ENCODE data around the gene CLRN2.
A peak's percentile ranks its signal among the peaks of the same experiment; 100 is the strongest.
"Not testable (repeated sequence)": the region's sequence is repeated elsewhere in the genome, so short reads cannot be mapped to it uniquely, and the experiment has no call there.

Gene CLRN2

DNA sequence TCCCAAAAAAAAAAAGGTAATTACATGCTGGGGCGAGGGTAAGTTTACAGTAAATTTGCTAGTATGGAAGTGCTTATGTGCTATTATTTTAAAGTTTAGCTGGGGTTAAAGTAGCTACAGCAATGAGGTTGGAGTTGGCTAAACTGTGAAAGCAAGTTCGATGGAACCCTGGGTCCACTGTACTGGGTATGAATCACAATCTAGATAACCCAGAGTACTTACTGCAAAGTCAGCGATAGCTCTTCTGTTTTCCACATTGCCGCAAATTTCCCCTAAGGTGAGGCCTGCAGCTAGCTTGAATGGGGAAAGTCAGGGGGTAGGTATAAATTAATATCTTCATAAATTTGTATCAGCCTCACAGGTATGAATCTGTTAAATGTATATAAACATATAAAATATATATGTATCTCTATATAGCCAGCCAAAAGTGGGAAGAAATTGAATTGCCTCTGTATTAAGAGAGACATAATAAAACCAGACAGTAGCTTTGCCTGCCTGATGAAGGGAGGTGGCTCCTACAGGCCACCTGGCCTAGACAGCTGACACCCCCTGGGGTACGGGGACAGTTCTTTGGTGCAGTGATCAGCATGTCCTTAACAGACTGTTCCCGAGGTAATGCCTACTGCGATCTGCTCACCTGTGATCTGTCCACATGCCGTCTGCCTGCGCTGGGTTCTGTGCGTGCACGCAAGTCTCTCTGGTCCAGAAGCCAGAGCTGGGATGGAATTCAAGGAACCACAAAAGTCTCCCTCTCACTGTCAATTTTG lies 30.6 kb downstream of the CLRN2 start:
- no peak for DNase-seq (ENCODE audit: low read depth)

DNA sequence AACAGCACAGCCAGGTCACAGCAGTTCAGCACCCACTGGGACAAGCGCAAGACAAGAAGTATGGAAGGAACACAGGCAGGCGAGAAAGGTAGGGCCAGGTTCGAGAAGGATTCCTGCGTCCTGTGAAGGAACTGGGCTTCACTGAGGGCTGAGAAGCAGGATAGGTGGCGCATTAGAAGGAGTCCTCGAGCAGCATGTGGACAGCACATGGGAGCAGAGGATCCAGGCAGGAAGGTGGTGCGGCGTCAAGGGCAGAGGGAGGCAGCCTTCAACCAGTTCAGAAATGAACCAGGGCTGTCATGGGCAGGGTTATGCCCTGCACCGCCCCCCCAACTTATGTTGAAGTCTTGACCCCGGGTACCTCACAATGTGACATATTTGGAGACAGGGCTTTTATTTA lies 31.3 kb downstream of the CLRN2 start:
- DNase-seq (ENCODE audit: low read depth): no peak

DNA sequence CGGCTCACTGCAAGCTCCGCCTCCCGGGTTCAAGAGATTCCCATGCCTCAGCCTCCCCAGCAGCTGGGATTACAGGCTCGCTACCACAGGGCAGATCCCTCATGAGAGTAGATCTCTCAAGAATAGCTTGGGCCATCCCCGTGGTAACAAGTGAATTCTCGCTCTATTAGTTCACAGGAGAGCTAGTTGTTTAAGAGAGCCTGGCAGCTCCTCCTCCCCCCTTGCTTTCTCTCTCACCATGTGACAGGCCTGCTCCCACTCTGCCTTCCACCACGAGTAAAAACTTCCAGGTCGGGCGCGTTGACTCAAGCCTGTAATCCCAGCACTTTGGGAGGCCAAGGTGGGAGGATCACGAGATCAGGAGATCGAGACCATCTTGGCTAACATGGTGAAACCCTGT lies 31.7 kb downstream of the CLRN2 start:
- DNase-seq (ENCODE audit: low read depth): no peak

DNA sequence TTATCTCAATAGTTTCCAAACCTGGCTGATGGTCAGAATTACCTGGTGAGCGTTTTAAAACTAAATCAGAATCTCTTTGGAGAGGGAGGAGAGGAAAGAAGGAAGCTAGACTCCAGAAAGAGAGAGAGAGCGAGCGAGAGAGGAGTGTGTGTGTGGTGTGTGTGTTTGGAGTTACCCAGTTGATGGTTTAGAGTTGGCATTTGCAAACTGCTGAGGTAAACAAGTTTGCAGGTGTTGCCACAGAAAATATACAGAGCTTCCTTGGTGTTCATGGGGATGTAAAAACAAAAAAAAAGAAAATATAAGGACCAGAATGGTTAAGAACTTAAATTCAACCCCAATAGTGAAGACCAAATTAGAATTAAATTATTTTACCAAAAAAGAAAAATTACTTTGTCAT lies 35.6 kb downstream of the CLRN2 start:
- DNase-seq (ENCODE audit: low read depth): no peak

DNA sequence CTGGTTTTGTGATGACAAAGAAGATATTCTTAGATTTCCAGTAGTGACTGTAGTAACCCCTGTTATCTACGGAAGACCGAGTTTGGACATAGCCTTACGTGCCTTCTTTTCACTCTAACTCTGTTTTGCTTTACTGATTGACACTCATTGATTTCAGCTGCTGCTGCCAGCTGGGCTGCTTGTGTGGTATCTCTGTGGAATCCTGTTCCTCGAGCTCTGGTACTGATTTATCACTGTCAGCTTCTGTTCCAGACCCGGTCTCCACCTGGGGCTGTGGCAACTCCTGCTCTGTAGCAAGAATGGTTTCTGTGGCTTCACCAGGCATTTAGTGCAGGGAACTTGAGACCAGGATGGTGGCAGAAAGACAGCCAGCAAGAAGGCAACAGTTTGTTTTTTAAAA lies 37.5 kb downstream of the CLRN2 start:
- DNase-seq (ENCODE audit: low read depth): no peak

DNA sequence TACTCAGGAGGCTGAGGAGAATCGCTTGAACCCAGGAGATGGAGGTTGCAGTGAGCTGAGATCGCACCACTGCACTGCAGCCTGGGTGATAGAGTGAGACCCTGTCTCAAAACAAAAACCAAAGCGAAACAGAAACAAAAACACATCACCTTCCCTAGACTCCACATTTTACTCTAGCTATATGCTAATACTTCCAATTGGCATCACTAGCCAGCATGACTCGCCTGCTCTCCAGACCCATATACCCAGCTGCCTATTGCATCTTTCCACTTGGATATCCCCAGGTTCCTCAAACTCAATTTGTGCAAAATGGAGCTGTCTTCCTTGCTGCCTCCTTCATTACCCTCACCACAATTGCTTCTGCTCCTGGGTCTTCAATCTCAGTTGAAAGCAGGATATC lies 39.6 kb downstream of the CLRN2 start:
- DNase-seq (ENCODE audit: low read depth): no peak

DNA sequence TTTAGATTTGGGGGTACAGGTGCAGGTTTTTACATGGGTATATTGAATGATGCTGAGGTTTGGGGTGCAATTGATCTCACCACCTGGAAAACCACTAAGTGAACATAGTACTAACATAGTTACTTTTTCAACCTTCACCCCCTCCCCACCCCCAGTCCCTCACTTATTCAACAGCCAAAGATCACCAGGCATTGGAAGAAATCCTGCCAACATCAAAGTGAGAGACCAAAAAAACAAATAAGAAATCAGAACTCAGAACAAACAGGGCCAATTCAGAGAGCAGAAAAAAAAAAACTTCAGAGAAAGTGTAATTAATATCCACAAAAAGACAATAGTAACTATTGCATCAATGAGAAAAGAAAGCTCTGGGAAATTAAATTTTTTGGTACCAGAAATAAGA lies 41.5 kb downstream of the CLRN2 start:
- DNase-seq (ENCODE audit: low read depth): no peak

DNA sequence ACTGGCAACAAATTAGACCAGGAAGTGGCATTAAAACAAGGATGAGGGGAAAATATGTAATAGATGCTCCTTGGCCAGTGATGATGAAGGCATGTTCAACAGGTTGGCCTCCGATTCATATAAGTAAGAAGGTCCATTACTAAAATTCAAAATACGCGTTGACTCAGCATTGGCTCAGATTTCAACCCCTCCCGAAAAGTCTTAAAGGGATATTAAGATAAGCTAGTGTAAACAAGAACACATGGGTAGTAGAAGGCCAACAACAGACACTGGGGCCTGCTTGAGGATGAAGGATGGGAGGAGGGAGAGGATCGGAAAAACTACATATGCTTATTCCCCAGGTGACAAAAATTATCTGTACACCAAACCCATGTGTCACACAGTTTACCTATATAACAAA lies 42.9 kb downstream of the CLRN2 start:
- no peak for DNase-seq (ENCODE audit: low read depth)

DNA sequence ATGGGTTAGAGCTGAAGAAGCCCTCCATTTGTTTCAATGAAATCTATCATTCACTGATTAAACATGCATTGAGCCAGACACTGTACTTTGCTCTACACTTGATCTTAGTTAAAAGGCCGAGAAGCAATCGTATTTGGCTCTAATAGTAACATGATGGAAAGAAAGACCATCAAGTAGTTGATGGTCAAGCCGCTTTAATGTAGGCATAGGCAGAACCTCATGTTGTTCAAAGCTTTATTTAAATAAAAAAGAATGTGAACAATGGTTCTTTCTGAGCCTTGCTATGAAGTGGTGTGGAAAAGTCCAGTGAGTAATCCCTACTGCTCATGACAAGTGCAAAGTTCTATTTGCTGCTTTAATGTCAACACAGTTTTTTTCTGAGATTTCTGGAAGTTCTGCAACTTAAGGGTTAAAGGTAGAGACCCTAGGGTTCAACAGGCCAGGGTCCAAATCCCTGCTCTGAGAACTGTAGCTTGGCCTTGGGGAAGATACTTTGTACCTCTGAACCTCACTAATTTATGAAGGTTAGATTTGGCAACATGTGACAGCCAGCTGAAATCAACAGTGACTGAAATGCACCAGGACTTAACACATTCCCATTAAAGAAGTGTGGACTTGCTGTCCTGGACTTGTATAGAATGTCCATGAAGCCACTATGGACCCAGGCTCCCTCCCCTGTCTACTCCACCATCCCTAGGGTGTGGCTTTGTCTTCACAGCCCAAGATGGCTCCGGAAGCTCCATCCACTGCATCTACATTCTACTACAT lies 44.2 kb downstream of the CLRN2 start:
- no peak for DNase-seq (ENCODE audit: low read depth)

DNA sequence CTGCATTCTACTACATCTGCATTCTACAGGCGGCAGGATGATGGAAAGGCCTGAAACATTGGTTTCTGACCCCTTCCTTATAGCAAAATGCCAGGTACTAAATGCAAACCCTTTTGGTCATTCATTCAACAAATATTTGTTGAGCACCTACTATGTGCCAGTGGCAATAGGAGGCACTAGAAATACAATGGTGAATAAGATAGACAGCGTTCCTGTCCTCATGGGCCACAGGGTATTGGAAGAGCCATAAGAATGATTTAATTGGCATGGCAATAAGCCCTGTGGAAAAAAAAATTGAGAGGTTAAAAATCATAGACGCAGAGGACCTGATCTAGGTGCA lies 44.7 kb downstream of the CLRN2 start:
- no peak for DNase-seq (ENCODE audit: low read depth)

DNA sequence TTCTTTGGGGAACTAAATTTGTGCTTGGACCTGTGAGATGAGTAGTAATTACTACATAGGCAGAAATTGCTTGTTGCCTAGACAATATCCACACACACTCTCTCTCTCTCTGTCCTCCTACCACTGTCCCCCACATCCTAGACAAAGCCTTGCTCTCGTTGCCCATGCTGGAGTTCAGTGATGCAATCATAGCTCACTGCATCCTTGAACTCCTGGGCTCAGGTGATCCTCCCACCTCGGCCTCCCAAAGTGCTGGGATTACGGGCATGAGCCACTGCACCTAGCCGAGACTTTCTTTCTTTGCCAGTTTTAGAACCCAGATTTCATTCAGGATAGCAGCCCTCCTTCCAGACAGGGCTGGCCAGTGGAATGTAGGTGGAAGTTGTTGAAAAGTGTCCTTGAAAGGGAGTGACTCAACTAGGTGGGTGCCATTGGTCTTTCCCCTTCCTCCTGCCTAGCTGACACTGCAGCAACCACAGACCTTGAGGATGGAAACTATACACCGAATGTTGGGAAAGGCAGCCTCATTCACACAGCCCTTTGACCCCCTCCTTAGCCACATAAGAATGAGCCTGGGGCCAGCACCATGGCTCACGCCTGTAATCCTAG lies 45.2 kb downstream of the CLRN2 start:
- DNase-seq (ENCODE audit: low read depth): no peak

DNA sequence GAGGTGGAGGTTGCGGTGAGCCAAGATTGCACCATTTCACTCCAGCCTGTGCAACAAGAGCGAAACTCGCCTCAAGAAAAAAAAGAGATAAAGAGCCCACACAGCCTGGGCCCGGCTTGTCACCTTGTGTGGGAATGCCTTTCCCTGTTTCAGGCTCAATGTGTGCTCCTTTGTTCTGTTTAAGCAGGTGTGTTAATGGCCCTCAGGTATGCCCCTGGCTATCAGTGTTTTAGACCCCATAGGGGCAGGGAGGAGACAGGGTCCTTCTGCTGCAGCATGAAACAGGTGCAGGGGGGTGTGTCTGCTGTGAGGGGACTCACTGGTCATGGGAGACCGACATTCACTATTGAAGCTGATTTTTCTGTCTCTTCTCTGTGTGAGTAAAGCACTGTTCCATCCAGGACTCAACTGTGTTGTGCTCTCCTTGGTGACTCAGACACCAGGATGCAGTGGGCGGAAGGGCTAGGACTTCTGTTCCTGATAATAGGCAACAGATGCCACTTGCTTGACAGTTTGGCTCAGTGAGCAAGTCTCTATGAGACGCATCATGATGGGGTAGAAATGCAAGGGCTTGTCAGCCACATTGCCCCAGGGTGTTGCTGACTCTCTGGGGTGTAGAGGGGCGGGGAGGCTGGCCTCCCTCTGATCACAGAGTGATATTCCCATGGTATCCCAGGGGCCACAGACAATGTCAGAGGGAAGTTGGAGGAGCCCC lies 46.4 kb downstream of the CLRN2 start:
- peak; percentile 54 for DNase-seq (ENCODE audit: low read depth)

DNA sequence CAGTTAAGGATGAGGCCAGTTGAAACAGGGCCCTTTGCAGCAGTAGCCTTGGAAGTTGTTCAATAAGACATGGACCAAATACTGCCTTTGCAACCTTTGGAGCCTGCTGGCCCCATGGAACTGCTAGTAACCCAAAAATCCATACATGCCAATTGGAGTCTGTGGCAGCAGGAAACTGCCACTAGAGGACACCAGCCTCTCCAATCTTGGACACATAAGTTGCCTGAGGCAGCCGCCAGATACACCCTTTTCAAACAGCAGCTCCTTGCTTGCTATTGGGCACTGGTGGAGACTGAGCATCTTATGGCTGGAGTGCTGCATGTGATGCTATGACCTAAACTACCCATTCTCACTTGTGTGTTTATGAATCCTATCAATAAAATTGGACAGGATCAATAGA lies 47.2 kb downstream of the CLRN2 start:
- DNase-seq (ENCODE audit: low read depth): no peak

DNA sequence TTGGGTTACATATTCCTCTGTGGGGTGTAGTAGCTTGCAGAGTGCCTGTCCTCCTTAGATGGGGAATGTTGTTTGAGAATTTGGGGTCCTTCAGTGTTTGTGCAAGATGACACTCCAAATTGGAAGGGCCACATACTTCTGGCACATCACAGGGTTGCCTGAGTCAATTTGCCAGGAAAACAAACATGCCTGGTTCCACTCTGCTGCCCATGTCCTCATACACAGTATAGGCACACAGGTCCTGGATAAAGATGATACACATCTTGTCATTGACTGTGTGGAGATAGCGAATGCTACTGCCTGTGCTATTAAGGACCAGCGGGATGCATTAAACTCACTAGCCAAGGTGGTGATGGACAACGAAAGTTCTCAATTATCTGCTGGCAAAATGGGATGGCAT lies 50.9 kb downstream of the CLRN2 start:
- no peak for DNase-seq (ENCODE audit: low read depth)

DNA sequence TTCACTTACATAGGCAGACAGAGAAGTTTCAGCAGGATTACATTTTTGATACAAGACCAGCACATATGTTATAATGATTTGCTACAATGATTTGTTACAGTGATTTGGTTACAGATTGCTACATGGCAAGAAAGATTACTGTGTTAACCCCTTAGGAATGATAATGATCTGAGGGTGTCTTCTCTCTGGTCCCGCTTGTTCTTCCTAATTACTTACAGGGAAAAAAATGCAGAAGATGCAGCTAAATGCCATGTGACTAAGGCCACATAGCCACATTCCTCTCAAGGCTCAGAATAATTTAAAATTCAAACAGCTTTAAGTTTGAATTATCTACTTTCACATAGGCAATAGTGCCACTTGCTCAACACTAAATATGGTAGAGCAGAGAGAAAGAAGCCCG lies 52.3 kb downstream of the CLRN2 start:
- DNase-seq (ENCODE audit: low read depth): no peak

DNA sequence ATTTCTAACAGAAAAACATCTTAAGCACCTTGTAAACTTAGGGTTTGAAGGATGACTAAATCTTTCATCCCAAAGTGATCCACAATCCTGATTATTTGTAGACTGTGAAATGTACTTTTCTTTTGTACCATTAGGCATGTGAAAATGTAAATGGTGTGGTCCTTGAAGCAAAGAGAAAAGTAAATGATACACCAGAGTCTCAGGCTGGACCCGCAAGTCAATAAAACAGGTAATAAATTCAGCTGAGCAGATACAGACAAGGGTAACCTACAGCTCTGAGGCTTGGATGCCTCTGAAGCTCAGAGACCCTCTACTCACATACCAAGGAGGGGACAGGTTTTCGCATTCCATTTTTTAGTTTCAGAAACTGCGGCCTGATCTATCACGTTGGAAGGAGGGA lies 59.2 kb downstream of the CLRN2 start:
- no peak for DNase-seq (ENCODE audit: low read depth)

DNA sequence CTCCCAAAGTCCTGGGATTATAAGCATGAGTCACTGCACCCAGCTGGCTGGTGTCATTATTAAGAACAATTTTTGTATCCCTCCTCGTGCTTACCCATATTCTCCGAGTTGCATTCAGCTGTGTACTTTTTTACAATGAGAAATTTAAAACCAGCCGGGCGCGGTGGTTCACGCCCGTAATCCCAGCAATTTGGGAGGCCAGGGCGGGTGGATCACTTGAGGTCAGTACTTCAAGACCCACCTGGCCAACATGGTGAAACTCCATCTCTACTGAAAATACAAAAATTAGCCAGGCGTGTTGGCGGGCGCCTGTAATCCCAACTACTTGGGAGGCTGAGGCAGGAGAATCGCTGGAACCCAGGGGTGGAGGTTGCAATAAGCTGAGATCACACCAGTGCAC lies 60.2 kb downstream of the CLRN2 start:
- not testable (repeated sequence) for DNase-seq (ENCODE audit: low read depth)

Measured in non-pigmented ciliary epithelial cell (primary cell).